GM20431 (cell line): Measurements from ENCODE around the gene DACH1.

Experiments used
- in situ Hi-C: fragments of 300-500 bp; cut with MseI, MboI; formaldehyde crosslinking; loops from one replicate; pipeline ENCODE4 v1.15.0; 2020; ENCODE audit warnings: low sequenced_read_pairs; ENCODE audit not compliant: unreplicated experiment

The DACH1 gene

DNA sequence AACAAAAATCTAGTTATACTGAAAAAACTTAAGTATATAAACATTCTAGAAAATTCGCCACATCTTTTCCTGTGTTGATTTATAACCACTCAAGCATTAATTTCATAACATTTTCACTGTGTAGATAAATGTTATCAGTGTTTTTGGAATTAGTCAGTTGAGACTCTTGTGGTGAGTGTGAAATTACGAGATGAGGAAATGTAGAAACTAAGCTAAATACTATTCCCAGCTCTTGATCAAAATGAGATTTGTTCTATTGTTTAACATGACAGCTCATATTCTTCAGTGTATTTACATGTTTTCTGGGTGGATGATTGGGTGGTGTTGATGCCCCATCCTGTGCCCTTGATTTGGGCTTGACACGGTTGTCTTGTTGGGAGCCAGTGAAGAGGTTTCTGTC, 406.8 kb downstream of the DACH1 start:
- in situ Hi-C loops = no loop called here

DNA sequence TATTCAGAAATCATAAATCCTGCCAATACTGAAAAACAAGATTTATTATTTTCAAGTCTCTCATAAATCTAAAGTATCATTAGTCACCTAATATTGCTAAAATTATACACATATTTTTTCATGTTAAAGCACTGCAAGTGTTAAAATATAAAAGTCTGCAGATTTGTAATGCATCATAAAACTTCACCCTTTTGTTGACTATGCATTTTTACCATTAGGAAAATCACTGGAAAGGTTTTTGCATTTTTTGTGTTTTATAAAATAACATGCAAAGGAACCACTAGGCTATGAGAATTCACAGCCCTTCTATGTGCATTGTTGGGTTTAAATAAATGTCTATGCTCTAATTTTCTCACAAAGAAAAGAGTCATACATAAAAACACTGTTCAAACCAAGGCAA, 407.3 kb downstream of the DACH1 start:
- in situ Hi-C loops = no loop called here

DNA sequence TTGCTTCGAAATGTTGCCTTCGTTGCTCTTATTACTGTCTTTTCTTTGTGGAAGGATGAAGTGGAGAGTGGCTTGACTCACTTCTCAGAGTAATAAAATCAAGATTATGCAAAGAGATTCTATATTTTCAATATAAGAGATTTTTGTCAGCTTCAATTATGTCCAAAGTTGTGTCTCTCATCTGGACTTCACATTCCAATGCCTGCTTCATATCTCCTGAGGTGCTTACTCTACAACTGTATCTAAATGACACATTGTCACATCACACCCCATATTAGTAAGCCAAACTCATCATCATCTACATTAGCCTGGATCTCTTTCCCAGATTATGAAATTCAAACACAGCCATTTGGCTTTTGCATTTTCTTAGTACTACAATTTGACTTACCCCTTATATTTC, 409.4 kb downstream of the DACH1 start:
- in situ Hi-C loops = no loop called here

DNA sequence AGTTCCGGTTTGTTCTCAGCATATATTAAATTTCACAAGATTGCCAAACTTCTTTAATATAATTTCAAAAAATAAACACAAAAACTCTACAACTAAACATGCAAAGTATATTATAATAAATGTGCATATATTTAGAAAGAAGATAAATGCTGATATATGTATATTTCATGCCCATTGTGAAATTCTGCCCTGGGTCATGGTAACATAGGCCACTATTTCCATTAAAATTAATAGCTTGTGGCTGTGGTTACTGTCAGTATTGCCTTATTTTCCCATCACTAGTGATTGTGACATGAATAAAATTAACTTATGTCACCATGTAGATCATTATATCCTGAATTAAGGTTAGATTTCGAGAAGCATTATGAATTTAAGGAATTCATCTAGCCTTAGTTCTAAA, 410.9 kb downstream of the DACH1 start:
- in situ Hi-C loops = no loop called here

DNA sequence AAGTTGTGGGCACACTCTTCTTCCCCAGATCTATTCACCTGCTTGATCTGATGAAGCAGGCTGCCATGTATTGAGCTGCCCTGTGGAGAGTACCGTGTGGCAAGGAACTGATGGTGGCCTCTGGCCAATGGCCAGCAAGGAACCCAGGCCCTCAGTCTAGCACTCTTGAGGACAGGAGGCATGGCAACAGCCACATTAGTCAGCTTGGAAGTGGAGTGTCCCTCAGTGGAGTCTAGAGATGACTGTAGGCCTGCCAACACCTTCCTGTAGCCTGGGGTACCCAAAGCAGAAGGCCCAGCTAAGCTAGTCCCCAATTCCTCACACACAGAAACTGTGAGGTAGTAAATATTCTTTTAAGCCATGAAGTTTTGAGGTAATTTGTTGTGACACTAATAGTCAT, 412.5 kb downstream of the DACH1 start:
- in situ Hi-C loops = no loop called here

DNA sequence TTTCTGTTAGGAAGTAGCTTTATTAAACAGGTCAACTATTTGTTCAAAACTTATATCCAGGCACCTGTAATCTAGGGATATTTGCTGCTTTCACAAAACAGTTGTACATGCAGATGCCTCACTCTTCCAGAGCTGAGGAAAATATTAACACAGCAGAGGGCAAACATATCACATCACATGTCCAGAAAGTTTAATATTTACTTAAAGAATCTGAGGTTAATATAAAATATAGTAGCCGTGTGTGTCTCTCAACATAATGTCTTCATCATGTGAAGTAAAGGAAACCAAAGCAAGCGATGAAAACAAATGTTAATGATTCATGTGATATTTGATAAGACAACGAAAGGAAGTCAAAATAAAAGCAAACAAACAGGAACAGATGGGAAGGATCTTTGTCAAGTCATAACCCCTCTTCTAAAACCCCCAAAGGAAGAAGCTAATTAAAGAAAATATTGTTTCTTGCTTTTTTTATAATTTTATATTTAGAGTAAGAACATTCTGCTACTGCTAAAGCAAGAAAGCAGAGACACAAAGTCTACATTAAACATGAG, 418.8 kb downstream of the DACH1 start:
- in situ Hi-C loops = no loop called here

DNA sequence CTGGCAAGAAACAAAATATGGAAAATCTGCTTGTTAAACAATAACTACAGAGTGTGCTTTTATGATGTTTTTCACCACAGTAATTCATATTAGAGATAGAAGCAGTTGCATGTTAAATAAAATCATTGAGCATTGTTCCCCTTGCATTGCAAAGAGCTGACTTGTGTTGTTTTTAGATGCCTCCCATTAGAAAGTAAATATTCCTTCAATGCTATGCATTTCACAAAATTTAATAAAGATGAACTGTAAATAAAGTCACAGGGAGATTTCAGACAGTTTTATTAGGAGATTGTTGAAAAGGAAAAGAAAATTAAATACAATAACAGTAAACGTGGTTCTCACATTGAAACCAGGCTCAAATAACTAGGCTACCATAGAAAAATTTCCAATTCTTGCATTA, 429.3 kb downstream of the DACH1 start:
- in situ Hi-C loops = no loop called here

DNA sequence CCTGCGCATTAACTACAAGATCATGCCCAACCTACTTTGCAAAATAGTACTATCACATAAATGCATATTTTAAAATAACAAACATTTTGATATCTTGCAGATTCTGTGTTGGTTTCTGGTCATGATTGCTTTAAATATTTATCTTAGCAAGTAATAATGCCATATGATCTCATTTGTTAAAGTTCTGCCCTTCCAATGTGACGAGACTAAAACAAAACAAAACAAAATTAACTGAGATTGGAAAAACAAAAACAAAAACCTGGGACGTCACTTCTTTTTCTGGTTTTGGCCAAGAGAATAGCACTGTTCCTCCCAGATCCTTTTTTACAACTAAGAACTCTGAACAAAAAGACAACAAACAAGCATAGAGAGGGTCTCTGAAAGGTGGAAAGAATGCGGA, 436.3 kb downstream of the DACH1 start:
- in situ Hi-C loops = no loop called here

DNA sequence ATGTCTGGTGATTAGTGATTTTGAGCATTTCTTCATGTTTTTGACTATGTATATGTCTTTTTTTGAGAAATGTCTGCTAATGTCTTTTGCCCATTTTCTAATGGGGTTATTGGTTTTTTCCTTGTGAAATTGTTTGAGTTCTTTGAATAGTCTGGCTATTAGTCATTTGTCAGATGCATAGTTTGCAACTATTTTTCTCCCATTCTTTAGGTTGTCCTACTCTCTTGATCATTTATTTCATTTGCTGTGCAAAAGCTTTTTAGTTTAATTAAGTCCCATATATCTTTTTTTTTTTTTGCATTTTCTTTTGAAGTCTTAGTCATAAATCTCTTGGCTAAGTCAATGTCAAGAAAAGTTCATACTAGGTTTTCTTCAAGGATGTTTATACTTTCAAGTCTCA, 449.8 kb downstream of the DACH1 start:
- in situ Hi-C loops = no loop called here

DNA sequence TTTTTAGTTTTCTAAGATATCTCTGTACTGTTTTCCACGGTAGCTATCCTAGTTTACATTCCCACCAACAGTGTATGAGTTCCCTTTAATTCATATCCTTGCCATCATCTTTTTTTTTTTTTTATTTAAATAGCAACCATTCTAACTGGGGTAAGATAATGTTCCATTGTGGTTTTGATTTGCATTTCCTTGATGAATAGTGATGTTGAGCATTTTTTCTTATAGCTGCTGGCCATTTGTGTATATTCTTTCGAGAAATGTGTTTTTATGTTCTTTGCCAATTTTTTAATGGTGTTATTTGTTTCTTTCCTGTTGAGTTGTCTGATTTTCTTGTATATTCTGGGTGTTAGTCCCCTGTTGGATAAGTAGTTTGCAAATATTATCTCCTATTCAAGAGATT, 454.8 kb downstream of the DACH1 start:
- in situ Hi-C loops = no loop called here

DNA sequence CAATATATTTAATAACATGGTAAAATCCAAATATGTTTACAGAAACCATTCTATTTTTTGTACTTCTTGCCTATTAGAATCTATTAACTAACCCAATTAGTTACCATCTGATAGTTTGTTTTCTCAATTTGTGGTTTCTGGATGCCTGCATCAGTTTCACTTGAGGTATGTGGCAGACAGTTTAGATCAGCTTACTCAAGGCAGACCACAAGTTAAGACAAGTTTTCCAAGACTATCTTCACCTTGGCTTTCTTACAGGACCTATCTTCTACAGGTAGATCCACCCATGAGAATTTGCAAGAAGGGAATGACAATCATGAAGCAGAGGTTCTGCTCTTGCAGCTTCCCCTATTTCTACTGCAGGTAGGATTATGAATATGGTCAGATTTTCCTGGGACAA, 458.6 kb downstream of the DACH1 start:
- in situ Hi-C loops = no loop called here

DNA sequence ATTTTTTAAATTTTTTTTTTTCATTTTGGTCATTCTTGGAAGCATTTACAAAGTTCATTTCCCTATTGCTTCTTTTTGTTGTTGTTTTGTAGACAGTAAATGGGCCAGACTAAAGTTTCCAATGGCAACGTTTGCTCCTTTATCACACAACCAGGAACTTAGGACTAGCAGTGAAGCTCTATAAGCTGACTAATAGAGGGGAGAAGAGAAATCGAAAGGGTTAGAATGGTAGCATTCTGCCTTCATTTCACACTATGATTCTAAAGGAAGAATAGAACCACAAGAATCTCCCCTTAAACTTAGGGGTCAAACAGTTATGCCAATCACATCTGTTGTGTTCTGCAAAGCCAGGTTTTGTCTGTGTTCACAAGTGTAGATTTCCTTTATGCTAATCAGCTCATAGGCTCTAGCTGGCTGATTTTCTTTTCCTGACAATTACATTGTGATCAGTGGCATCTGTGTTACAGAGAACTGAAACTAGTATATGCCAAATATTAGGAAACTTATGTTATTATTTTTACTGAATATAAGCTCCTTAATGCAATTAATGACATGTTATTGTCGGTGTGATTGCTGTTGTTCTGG, 467.3 kb downstream of the DACH1 start:
- in situ Hi-C loops = no loop called here

DNA sequence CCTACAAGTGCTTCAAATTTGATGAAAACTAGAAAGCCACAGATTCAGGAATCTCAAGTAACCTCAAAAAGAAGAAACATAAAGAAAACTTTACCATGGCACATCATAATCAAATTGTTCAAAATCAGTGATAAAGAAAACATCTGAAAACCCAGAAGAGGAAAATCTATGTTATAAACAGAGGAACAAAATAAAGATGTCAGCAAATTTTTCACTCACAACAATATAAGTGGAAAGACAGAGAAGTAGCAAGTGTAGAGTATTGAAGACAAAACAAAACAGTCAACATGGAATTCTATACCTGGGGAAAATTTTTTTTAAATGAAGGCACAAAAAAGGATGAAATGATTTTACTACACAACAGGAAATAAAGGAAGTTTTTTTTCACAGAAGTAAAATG, 470.9 kb downstream of the DACH1 start:
- in situ Hi-C loops = no loop called here

DNA sequence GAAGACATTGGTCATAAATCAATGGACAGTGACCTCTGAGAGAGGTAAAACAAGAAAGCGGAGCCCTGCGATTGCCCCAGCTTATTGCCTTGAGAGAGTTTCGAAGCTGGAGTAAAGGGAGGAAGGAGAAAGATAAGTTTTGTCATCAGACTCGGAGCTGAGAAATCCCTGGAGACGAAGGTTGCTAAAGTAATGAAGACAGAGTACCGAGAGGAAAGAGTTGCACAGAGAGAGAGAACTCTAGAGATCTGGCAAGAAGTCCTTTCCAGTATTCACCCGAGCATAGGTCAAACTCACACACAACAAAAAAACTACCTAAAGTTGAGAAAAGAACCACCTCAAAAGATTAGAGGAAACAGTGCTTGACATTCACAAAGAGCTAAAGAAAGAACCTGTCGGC, 472.0 kb downstream of the DACH1 start:
- in situ Hi-C loops = no loop called here

DNA sequence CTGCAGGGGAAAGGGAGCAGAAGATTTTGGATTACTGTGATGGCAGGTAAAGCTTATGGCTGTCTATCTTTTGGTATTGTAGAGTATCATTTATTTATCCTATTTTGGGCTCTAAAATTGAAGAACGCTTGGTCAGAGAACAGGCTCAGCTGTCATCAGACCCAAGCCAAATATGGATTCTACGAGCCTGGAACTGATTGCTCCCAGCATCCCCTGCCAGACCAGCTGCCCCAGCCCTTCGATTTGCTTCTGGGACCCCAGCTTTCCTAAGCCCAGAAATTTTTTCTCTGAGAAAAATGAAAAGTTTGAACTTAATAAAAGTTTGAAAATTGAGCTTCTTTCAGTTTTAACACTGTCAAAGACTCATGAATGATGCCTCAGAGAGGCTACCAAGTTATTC, 472.8 kb downstream of the DACH1 start:
- in situ Hi-C loops = no loop called here
